ENCODE results near the gene GUK1. TPM values are rescaled to one million over a fixed set of nuclear protein-coding genes. Genes with fewer than 3 reads are reported as not detected.

GUK1 gene
- polyA plus RNA-seq, 1 donor from 2014 or later = 502 TPM

GRCh38 chr1:228156515-228156881 lies 16.4 kb downstream of the GUK1 start:
- Histone ChIP-seq H3K4me2 (ENCODE audit: low read length) (no peak overlapping the region), H3K36me3 (ENCODE audit: insufficient read depth, low read length) (no peaks in the 10 kb centered on the region), H2AFZ (ENCODE audit: low read depth, low read length) (no peak overlapping the region), H3K9ac (ENCODE audit: low read length) (no peak overlapping the region), H3K4me3 (ENCODE audit: low read length) (no peak overlapping the region), H4K20me1 (ENCODE audit: insufficient read depth) (no peaks in the 10 kb centered on the region), H3F3A (ENCODE audit: insufficient read depth, low read length, poor library complexity, severe bottlenecking) (no peaks in the 10 kb centered on the region), H3K27me3 (ENCODE audit: insufficient read depth, low read depth, low read length) (no peaks in the 10 kb centered on the region), H3K27ac (ENCODE audit: low read length) (no peak overlapping the region), H3K9me3 (ENCODE audit: low read length) (no peaks in the 10 kb centered on the region), H3K79me2 (replicated peaks; ENCODE audit: insufficient read depth, low read length) (no peaks in the 10 kb centered on the region), H3K9me2 (ENCODE audit: insufficient read depth, low read length) (no peaks in the 10 kb centered on the region)
- TF ChIP-seq EP300 (conservative IDR thresholded peaks at IDR 0.05; ENCODE audit: poor library complexity, severe bottlenecking) (no peak), MXI1 (conservative IDR thresholded peaks at IDR 0.05; ENCODE audit: poor library complexity, severe bottlenecking) (no peak), TAF1 (IDR thresholded peaks at IDR 0.05; ENCODE audit: low read depth) (no peak), RAD21 (conservative IDR thresholded peaks at IDR 0.05) (no peak), POLR2AphosphoS5 (IDR thresholded peaks at IDR 0.05) (no peak), EZH2 (IDR thresholded peaks at IDR 0.05; ENCODE audit: borderline replicate concordance, insufficient read depth, low read length, poor library complexity, severe bottlenecking) (no peak), SMC3 (conservative IDR thresholded peaks at IDR 0.05; ENCODE audit: poor library complexity) (no peak), CTCF (IDR thresholded peaks at IDR 0.05; ENCODE audit: poor library complexity, severe bottlenecking) (no peak)
- TF ChIP-seq, protein P1, sequence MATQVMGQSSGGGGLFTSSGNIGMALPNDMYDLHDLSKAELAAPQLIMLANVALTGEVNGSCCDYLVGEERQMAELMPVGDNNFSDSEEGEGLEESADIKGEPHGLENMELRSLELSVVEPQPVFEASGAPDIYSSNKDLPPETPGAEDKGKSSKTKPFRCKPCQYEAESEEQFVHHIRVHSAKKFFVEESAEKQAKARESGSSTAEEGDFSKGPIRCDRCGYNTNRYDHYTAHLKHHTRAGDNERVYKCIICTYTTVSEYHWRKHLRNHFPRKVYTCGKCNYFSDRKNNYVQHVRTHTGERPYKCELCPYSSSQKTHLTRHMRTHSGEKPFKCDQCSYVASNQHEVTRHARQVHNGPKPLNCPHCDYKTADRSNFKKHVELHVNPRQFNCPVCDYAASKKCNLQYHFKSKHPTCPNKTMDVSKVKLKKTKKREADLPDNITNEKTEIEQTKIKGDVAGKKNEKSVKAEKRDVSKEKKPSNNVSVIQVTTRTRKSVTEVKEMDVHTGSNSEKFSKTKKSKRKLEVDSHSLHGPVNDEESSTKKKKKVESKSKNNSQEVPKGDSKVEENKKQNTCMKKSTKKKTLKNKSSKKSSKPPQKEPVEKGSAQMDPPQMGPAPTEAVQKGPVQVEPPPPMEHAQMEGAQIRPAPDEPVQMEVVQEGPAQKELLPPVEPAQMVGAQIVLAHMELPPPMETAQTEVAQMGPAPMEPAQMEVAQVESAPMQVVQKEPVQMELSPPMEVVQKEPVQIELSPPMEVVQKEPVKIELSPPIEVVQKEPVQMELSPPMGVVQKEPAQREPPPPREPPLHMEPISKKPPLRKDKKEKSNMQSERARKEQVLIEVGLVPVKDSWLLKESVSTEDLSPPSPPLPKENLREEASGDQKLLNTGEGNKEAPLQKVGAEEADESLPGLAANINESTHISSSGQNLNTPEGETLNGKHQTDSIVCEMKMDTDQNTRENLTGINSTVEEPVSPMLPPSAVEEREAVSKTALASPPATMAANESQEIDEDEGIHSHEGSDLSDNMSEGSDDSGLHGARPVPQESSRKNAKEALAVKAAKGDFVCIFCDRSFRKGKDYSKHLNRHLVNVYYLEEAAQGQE (IDR thresholded peaks at IDR 0.05; ENCODE audit: borderline replicate concordance) = no peak

DNA sequence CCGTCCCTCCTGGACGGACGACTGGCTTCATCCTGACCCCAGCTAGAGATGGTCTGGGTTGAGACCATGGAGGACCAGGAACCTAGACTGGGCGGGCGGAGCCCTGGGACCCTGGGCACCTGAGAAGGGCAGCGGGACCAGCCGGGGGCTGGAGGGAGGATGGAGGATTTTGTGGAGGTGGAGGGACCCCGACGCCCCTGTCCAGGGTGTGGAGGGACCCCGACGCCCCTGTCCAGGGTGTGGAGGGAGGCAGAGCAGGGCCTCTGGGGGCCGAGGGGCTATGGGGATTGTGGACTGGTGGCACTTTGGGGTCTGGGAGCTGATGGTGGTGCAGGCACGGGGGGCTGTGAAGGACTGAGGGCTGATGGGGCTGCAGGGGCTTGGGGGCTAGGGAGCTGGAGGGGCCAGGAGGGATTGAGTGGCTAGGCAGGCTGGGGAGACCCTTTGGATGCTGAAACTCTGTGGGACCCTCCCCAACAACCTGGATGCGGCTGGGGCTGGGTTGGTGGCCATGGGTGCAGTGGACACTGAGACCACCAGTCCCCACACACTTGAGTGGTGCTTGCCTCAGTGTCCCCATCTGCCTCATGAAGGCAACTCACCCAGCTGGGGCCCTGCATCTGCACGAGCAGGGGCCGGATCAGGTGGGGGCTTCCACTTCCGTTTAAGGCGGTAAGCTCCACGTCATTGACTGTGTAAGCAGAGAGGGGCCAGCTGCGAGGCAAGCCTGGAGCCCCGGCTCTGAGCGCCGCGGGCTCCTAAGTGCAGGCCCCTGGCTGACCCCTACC lies 17.1 kb downstream of the GUK1 start:
- H3K4me3 ChIP-seq (ENCODE audit: low read length) = no peak overlapping the region

More for the DNA sequence above, 17.1 kb downstream of the GUK1 start:
- Histone ChIP-seq H2AFZ (ENCODE audit: low read depth, low read length) (no peak overlapping the region), H3K27ac (ENCODE audit: low read length) (no peak overlapping the region), H3K4me2 (ENCODE audit: low read length) (no peak overlapping the region), H3F3A (ENCODE audit: insufficient read depth, low read length, poor library complexity, severe bottlenecking) (no peaks in the 10 kb centered on the region), H3K9me2 (ENCODE audit: insufficient read depth, low read length) (no peaks in the 10 kb centered on the region), H3K79me2 (replicated peaks; ENCODE audit: insufficient read depth, low read length) (no peaks in the 10 kb centered on the region), H3K27me3 (ENCODE audit: insufficient read depth, low read depth, low read length) (no peaks in the 10 kb centered on the region), H3K36me3 (ENCODE audit: insufficient read depth, low read length) (no peaks in the 10 kb centered on the region), H3K9ac (ENCODE audit: low read length) (no peak overlapping the region), H3K9me3 (ENCODE audit: low read length) (no peaks in the 10 kb centered on the region), H4K20me1 (ENCODE audit: insufficient read depth) (no peaks in the 10 kb centered on the region)
- TF ChIP-seq SMC3 (conservative IDR thresholded peaks at IDR 0.05; ENCODE audit: poor library complexity) (no peak), MXI1 (conservative IDR thresholded peaks at IDR 0.05; ENCODE audit: poor library complexity, severe bottlenecking) (no peak), POLR2AphosphoS5 (IDR thresholded peaks at IDR 0.05) (no peak), EP300 (conservative IDR thresholded peaks at IDR 0.05; ENCODE audit: poor library complexity, severe bottlenecking) (no peak), EZH2 (IDR thresholded peaks at IDR 0.05; ENCODE audit: borderline replicate concordance, insufficient read depth, low read length, poor library complexity, severe bottlenecking) (no peak), TAF1 (IDR thresholded peaks at IDR 0.05; ENCODE audit: low read depth) (no peak), CTCF (IDR thresholded peaks at IDR 0.05; ENCODE audit: poor library complexity, severe bottlenecking) (no peak), RAD21 (conservative IDR thresholded peaks at IDR 0.05) (no peak)
- TF ChIP-seq, protein P1 (IDR thresholded peaks at IDR 0.05; ENCODE audit: borderline replicate concordance) = no peak
